ENCODE measurements around the gene TAS2R13.

The TAS2R13 gene

GRCh38 chr12:10926269-10926668 is 16.9 kb upstream of the TAS2R13 start:
- no peaks in the 10 kb centered on the region for H3K4me1 ChIP-seq (ENCODE audit: insufficient read depth, low read length)
- no peaks in the 10 kb centered on the region for H3K36me3 ChIP-seq (ENCODE audit: insufficient read depth, low read length)
- H3K27me3 ChIP-seq (ENCODE audit: control insufficient read depth in 1 of 2, insufficient read depth in 2 of 2, low read length in 2 of 2), result no peaks in the 10 kb centered on the region
- H3K9me3 ChIP-seq (ENCODE audit: low read length), result no peaks in the 10 kb centered on the region
- no peak overlapping the region for H3K4me3 ChIP-seq (ENCODE audit: low read depth in 1 of 2, low read length in 2 of 2)
- no peak overlapping the region for H3K9ac ChIP-seq (ENCODE audit: low read length)
- H3K27ac ChIP-seq (ENCODE audit: low read depth, low read length), result no peak overlapping the region

- no peak overlapping the region for H3K9ac ChIP-seq (ENCODE audit: low read length)
- H3K4me1 ChIP-seq (ENCODE audit: insufficient read depth, low read length), result no peaks in the 10 kb centered on the region
- H3K36me3 ChIP-seq (ENCODE audit: insufficient read depth, low read length), result no peaks in the 10 kb centered on the region
- H3K27me3 ChIP-seq (ENCODE audit: control insufficient read depth in 1 of 2, insufficient read depth in 2 of 2, low read length in 2 of 2), result no peaks in the 10 kb centered on the region
- no peak overlapping the region for H3K4me3 ChIP-seq (ENCODE audit: low read depth in 1 of 2, low read length in 2 of 2)
- H3K27ac ChIP-seq (ENCODE audit: low read depth, low read length), result no peak overlapping the region
- H3K9me3 ChIP-seq (ENCODE audit: low read length), result no peaks in the 10 kb centered on the region
These were observed 10.4 kb upstream of the TAS2R13 start for GRCh38 chr12:10919809-10920208.

- H3K4me3 ChIP-seq (ENCODE audit: low read depth in 1 of 2, low read length in 2 of 2), result no peak overlapping the region
- no peaks in the 10 kb centered on the region for H3K36me3 ChIP-seq (ENCODE audit: insufficient read depth, low read length)
- H3K9me3 ChIP-seq (ENCODE audit: low read length), result no peaks in the 10 kb centered on the region
- no peak overlapping the region for H3K27ac ChIP-seq (ENCODE audit: low read depth, low read length)
- no peaks in the 10 kb centered on the region for H3K4me1 ChIP-seq (ENCODE audit: insufficient read depth, low read length)
- no peaks in the 10 kb centered on the region for H3K27me3 ChIP-seq (ENCODE audit: control insufficient read depth in 1 of 2, insufficient read depth in 2 of 2, low read length in 2 of 2)
- no peak overlapping the region for H3K9ac ChIP-seq (ENCODE audit: low read length)
These were observed 1.0 kb upstream of the TAS2R13 start for GRCh38 chr12:10910380-10910779.

DNA sequence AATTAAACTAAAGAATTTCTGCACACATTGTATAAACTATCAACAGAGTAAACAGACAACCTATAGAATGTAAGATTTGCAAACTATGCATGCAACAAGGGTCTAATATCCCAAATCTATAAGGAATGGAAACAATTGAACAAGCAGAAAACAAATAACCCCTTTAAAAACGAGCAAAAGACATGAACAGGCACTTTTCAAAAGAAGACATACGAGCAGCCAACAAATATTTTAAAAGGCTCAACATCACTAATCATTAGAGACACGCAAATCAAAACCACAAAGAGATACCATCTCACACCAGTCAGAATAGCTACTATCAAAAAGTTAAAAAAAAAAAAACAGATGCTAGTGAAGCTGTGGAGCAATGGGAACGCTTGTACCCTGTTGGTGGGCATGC is 4.7 kb downstream of the TAS2R13 start:
- H3K4me1 ChIP-seq (ENCODE audit: insufficient read depth, low read length), result no peaks in the 10 kb centered on the region
- no peaks in the 10 kb centered on the region for H3K36me3 ChIP-seq (ENCODE audit: insufficient read depth, low read length)

GRCh38 chr12:10901427-10901826 is 7.9 kb downstream of the TAS2R13 start:
- Histone ChIP-seq H3K4me3 (ENCODE audit: low read depth in 1 of 2, low read length in 2 of 2) (no peak overlapping the region), H3K9me3 (ENCODE audit: low read length) (no peaks in the 10 kb centered on the region), H3K27me3 (ENCODE audit: control insufficient read depth in 1 of 2, insufficient read depth in 2 of 2, low read length in 2 of 2) (no peaks in the 10 kb centered on the region), H3K27ac (ENCODE audit: low read depth, low read length) (no peak overlapping the region), H3K9ac (ENCODE audit: low read length) (no peak overlapping the region), H3K4me1 (ENCODE audit: insufficient read depth, low read length) (no peaks in the 10 kb centered on the region), H3K36me3 (ENCODE audit: insufficient read depth, low read length) (no peaks in the 10 kb centered on the region)

More for the DNA sequence above, 4.7 kb downstream of the TAS2R13 start:
- Histone ChIP-seq H3K9me3 (ENCODE audit: low read length) (no peaks in the 10 kb centered on the region), H3K4me3 (ENCODE audit: low read depth in 1 of 2, low read length in 2 of 2) (no peak overlapping the region), H3K27ac (ENCODE audit: low read depth, low read length) (no peak overlapping the region), H3K27me3 (ENCODE audit: control insufficient read depth in 1 of 2, insufficient read depth in 2 of 2, low read length in 2 of 2) (no peaks in the 10 kb centered on the region), H3K9ac (ENCODE audit: low read length) (no peak overlapping the region)

- no peaks in the 10 kb centered on the region for H3K36me3 ChIP-seq (ENCODE audit: insufficient read depth, low read length)
- H3K27me3 ChIP-seq (ENCODE audit: control insufficient read depth in 1 of 2, insufficient read depth in 2 of 2, low read length in 2 of 2), result no peaks in the 10 kb centered on the region
- H3K27ac ChIP-seq (ENCODE audit: low read depth, low read length), result no peak overlapping the region
- H3K9me3 ChIP-seq (ENCODE audit: low read length), result no peaks in the 10 kb centered on the region
- H3K9ac ChIP-seq (ENCODE audit: low read length), result no peak overlapping the region
- H3K4me3 ChIP-seq (ENCODE audit: low read depth in 1 of 2, low read length in 2 of 2), result no peak overlapping the region
- H3K4me1 ChIP-seq (ENCODE audit: insufficient read depth, low read length), result no peaks in the 10 kb centered on the region
These were observed 8.4 kb downstream of the TAS2R13 start for GRCh38 chr12:10900972-10901371.

DNA sequence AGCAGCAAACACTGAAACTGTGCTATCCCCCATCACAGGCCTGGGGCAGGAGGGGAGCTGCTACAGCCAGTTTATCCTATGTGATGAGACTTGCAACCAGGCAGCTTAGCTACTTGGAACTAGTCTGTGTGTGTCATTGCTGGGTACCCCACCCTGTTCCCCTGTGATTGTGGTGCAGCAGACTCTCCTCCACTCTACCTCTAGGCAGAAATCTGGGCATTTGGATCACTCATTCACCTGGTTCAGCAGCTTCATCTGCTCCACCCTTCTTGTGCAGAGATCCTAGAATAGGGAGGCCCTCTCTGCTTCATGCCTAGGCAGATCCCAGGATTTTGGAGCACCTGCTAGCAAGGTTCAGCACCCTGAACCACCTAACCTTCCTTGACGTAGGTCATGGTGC is 8.8 kb downstream of the TAS2R13 start:
- H3K36me3 ChIP-seq (ENCODE audit: insufficient read depth, low read length), result no peaks in the 10 kb centered on the region
- no peaks in the 10 kb centered on the region for H3K9me3 ChIP-seq (ENCODE audit: low read length)
- no peaks in the 10 kb centered on the region for H3K4me1 ChIP-seq (ENCODE audit: insufficient read depth, low read length)
- no peak overlapping the region for H3K9ac ChIP-seq (ENCODE audit: low read length)
- H3K27me3 ChIP-seq (ENCODE audit: control insufficient read depth in 1 of 2, insufficient read depth in 2 of 2, low read length in 2 of 2), result no peaks in the 10 kb centered on the region
- H3K27ac ChIP-seq (ENCODE audit: low read depth, low read length), result no peak overlapping the region
- no peak overlapping the region for H3K4me3 ChIP-seq (ENCODE audit: low read depth in 1 of 2, low read length in 2 of 2)

GRCh38 chr12:10896854-10897253 is 12.5 kb downstream of the TAS2R13 start:
- no peak overlapping the region for H3K4me3 ChIP-seq (ENCODE audit: low read depth in 1 of 2, low read length in 2 of 2)
- no peaks in the 10 kb centered on the region for H3K4me1 ChIP-seq (ENCODE audit: insufficient read depth, low read length)
- no peak overlapping the region for H3K9ac ChIP-seq (ENCODE audit: low read length)
- H3K27me3 ChIP-seq (ENCODE audit: control insufficient read depth in 1 of 2, insufficient read depth in 2 of 2, low read length in 2 of 2), result no peaks in the 10 kb centered on the region
- no peaks in the 10 kb centered on the region for H3K9me3 ChIP-seq (ENCODE audit: low read length)
- H3K36me3 ChIP-seq (ENCODE audit: insufficient read depth, low read length), result no peaks in the 10 kb centered on the region
- H3K27ac ChIP-seq (ENCODE audit: low read depth, low read length), result no peak overlapping the region

GRCh38 chr12:10891937-10892336 is 17.4 kb downstream of the TAS2R13 start:
- H3K4me3 ChIP-seq (ENCODE audit: low read depth in 1 of 2, low read length in 2 of 2), result no peak overlapping the region
- H3K4me1 ChIP-seq (ENCODE audit: insufficient read depth, low read length), result no peaks in the 10 kb centered on the region
- no peak overlapping the region for H3K9ac ChIP-seq (ENCODE audit: low read length)
- H3K9me3 ChIP-seq (ENCODE audit: low read length), result no peaks in the 10 kb centered on the region
- H3K36me3 ChIP-seq (ENCODE audit: insufficient read depth, low read length), result no peaks in the 10 kb centered on the region
- H3K27ac ChIP-seq (ENCODE audit: low read depth, low read length), result no peak overlapping the region
- no peaks in the 10 kb centered on the region for H3K27me3 ChIP-seq (ENCODE audit: control insufficient read depth in 1 of 2, insufficient read depth in 2 of 2, low read length in 2 of 2)

DNA sequence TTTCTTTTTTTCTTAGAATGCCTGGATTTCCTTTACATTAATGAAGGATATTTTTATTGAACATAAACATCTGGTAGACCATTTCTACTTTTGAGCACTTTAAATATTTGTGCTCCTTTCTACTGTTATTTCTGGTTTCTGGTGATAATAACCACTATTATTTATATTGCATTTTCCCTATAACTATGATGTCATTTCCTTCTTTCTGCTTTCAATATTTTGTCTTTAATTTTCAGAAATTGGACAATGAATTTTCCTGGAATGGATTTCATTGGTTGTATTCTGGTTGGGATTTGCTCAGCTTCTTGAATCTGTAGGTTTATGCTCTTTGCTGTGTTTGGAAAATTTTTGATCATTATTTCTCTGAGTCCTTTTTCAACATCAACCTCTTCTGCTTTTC is 20.1 kb downstream of the TAS2R13 start:
- Histone ChIP-seq H3K27me3 (ENCODE audit: control insufficient read depth in 1 of 2, insufficient read depth in 2 of 2, low read length in 2 of 2) (no peaks in the 10 kb centered on the region), H3K9ac (ENCODE audit: low read length) (no peak overlapping the region), H3K9me3 (ENCODE audit: low read length) (no peaks in the 10 kb centered on the region), H3K36me3 (ENCODE audit: insufficient read depth, low read length) (no peaks in the 10 kb centered on the region), H3K4me3 (ENCODE audit: low read depth in 1 of 2, low read length in 2 of 2) (no peak overlapping the region), H3K27ac (ENCODE audit: low read depth, low read length) (no peak overlapping the region), H3K4me1 (ENCODE audit: insufficient read depth, low read length) (no peaks in the 10 kb centered on the region)

DNA sequence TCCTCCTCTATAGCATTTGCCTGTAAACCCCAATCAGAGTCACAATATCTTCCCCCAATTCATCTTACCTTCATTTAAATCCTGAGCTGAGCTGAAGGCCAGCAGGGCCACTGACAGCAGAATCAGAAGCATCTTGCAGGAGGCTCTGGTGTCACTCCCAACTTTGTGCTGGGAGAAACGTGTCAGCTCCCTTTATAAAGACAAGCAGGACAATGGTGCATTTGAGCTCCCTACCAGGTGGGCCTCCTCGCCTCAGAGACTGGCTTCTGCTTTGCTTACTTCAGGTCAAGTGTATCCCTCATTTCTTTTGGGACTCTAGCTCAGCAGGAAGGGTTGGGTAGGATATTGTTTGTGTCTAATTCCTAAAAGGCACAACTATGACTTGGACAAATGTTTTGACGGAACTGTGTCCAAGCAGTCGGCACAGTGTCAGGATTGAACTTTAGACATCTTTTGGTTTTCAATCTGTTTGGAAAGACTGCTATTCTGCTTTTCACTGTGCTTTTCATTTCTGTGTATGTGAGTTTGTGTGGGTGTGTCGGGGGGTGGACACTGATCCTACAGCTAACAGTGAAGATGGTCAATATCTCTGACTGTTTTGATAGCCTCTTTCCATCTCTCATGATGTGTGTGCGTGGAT is 25.2 kb downstream of the TAS2R13 start, which contains the start of gene PRH1:
TSS of gene PRH1 (minus strand) at position 170 of the 640 bp plus-strand sequence. CDS start at position 132, 38 bp downstream.
- Histone ChIP-seq H3K27me3 (ENCODE audit: control insufficient read depth in 1 of 2, insufficient read depth in 2 of 2, low read length in 2 of 2) (no peaks in the 10 kb centered on the region), H3K36me3 (ENCODE audit: insufficient read depth, low read length) (no peaks in the 10 kb centered on the region), H3K9ac (ENCODE audit: low read length) (no peak within 1 kb of the TSS), H3K4me1 (ENCODE audit: insufficient read depth, low read length) (no peaks in the 10 kb centered on the region), H3K4me3 (ENCODE audit: low read depth in 1 of 2, low read length in 2 of 2) (no peak within 1 kb of the TSS), H3K27ac (ENCODE audit: low read depth, low read length) (no peak within 1 kb of the TSS), H3K9me3 (ENCODE audit: low read length) (no peaks in the 10 kb centered on the region)

DNA sequence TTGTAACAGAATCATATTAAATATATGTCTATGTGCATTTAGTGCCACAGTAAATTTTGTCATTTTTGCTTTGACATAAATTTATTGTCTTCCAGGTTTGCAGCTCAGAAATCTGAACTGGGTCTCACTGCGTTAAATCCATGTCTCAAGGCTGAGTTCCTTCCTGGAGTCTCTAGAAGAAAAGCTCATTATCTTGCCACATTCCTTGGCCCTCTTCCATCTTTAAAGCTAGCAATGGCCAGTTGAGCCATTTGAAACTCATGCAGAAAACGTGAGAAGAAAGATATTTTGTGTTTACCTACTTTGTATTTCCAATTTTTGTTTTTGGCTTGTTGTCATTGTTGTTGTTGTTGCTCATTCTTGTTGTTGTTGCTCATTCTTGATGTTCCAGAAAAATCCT is 36.0 kb downstream of the TAS2R13 start:
- Histone ChIP-seq H3K27ac (ENCODE audit: low read depth, low read length) (no peak overlapping the region), H3K9ac (ENCODE audit: low read length) (no peak overlapping the region), H3K4me3 (ENCODE audit: low read depth in 1 of 2, low read length in 2 of 2) (no peak overlapping the region), H3K36me3 (ENCODE audit: insufficient read depth, low read length) (no peaks in the 10 kb centered on the region), H3K9me3 (ENCODE audit: low read length) (no peaks in the 10 kb centered on the region), H3K27me3 (ENCODE audit: control insufficient read depth in 1 of 2, insufficient read depth in 2 of 2, low read length in 2 of 2) (no peaks in the 10 kb centered on the region), H3K4me1 (ENCODE audit: insufficient read depth, low read length) (no peaks in the 10 kb centered on the region)

Data from muscle layer of colon (tissue), 2 donors.